ENCODE measurements around the gene CLDN9. TPM values are rescaled to one million over a fixed set of nuclear protein-coding genes. Genes with fewer than 3 reads are reported as not detected.
A peak's percentile ranks its signal among the peaks of the same experiment; 100 is the strongest.

Gene CLDN9
- total and polyA plus RNA-seq, 2 experiments from 2014 or later = 0.09 TPM; not detected in 1

DNA sequence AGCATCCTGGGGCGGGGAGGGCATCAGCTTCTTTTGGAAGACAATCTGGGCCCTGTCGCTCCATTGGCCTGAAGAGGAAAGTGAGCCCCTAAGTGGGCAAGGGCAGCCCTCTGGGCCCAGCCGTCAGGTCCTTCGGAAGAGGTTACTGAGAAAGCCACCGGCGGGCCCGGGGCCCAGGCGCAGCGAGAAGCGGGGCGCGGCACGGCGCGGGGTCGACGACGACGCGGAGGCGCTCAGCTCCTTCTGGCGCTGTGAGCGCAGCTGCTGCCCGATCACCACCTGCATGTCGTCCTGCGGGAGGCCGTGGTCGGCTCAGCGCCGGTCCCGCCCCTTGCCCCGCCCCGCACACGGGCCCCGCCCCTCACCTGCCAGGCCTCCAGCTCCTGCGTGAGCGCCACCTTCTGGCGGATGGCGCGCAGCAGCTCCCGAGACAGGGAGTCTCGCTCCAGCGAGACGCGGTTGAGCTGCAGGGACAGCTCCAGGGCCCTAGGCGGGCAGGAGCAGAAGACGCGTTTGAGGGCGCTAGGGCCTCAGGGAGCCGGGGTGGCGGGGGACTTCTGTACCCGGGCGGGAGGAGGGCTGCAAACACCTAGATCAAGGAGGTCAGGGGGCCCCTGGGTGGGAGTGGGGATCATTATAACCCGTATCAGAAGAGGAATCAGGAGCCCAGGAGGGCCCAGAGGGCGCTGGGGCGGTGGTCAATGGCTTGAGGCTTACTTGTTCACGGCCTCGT, 15.4 kb downstream of the CLDN9 start:
- WGBS, 2 experiments (ENCODE audit: low coverage in 1 of 2, low lambda C conversion rate in 2 of 2, missing lambda C conversion rate in 2 of 2) = 39 to 40% methylated on average over 38 to 55 of the region's 58 CpGs
- H3K27me3 ChIP-seq (replicated peaks; ENCODE audit: insufficient read depth) = 0 out of 2 replicates have a peak, but pooled peaks cover 2% of the 10 kb centered on the region
- H4K20me1 ChIP-seq (ENCODE audit: insufficient read depth) = no peaks in the 10 kb centered on the region
- TF ChIP-seq EZH2 (IDR thresholded peaks at IDR 0.05; ENCODE audit: insufficient read depth, poor library complexity, severe bottlenecking) = no peak
- TF ChIP-seq EZH2phosphoT487 (IDR thresholded peaks at IDR 0.05; ENCODE audit: insufficient read depth, low read depth) = no peak
- H3K36me3 ChIP-seq (ENCODE audit: low read depth) = no peaks in the 10 kb centered on the region; the same call in 1 of the 2 replicates
- no peaks in the 10 kb centered on the region for H3K9me2 ChIP-seq (ENCODE audit: insufficient read depth)
- peak; percentile 82 for DNase-seq
- H2AFZ ChIP-seq = no peak overlapping the region
- in situ Hi-C loops (cut with MboI) = no loop called here
- no peaks in the 10 kb centered on the region for H3K79me2 ChIP-seq (ENCODE audit: insufficient read depth)
- no peak overlapping the region for H3K27ac ChIP-seq
- no peak overlapping the region for H3K4me2 ChIP-seq (ENCODE audit: unreplicated experiment)
- H3K4me3 ChIP-seq = no peak overlapping the region
- peaks cover 8% of the 10 kb centered on the region; the same call in 1 of the 2 replicates for H3F3A ChIP-seq (ENCODE audit: insufficient read depth)
- H3K9me3 ChIP-seq (ENCODE audit: low read depth) = no peaks in the 10 kb centered on the region
- no peak overlapping the region for H3K9ac ChIP-seq
- peaks cover 1% of the 10 kb centered on the region for H3K4me1 ChIP-seq (ENCODE audit: insufficient read depth)

- Histone ChIP-seq H3K4me1 (ENCODE audit: insufficient read depth) (no peaks in the 10 kb centered on the region), H3K36me3 (ENCODE audit: low read depth) (no peaks in the 10 kb centered on the region; the same call in 1 of the 2 replicates), H3K4me2 (ENCODE audit: unreplicated experiment) (no peak overlapping the region), H3F3A (ENCODE audit: insufficient read depth) (0 out of 2 replicates have a peak, but pooled peaks cover 7% of the 10 kb centered on the region), H3K27ac (no peak overlapping the region), H3K9me3 (ENCODE audit: low read depth) (no peaks in the 10 kb centered on the region), H4K20me1 (ENCODE audit: insufficient read depth) (no peaks in the 10 kb centered on the region), H2AFZ (no peak overlapping the region), H3K79me2 (ENCODE audit: insufficient read depth) (no peaks in the 10 kb centered on the region), H3K4me3 (no peak overlapping the region), H3K9me2 (ENCODE audit: insufficient read depth) (no peaks in the 10 kb centered on the region), H3K9ac (peak overlapping the region; percentile 48; the same call in 1 of the 2 replicates), H3K27me3 (replicated peaks; ENCODE audit: insufficient read depth) (0 out of 2 replicates have a peak, but pooled peaks cover 7% of the 10 kb centered on the region)
- no peak for DNase-seq
- in situ Hi-C loops (cut with MboI) = no loop called here
- 34 to 36% methylated on average over 12 to 15 of the region's 15 CpGs for WGBS, 2 experiments (ENCODE audit: low coverage in 1 of 2, low lambda C conversion rate in 2 of 2, missing lambda C conversion rate in 2 of 2)
- TF ChIP-seq EZH2phosphoT487 (IDR thresholded peaks at IDR 0.05; ENCODE audit: insufficient read depth, low read depth) (no peak), EZH2 (IDR thresholded peaks at IDR 0.05; ENCODE audit: insufficient read depth, poor library complexity, severe bottlenecking) (no peak)
Measured at GRCh38 chr16:3028716-3029319, 16.1 kb downstream of the CLDN9 start.

DNA sequence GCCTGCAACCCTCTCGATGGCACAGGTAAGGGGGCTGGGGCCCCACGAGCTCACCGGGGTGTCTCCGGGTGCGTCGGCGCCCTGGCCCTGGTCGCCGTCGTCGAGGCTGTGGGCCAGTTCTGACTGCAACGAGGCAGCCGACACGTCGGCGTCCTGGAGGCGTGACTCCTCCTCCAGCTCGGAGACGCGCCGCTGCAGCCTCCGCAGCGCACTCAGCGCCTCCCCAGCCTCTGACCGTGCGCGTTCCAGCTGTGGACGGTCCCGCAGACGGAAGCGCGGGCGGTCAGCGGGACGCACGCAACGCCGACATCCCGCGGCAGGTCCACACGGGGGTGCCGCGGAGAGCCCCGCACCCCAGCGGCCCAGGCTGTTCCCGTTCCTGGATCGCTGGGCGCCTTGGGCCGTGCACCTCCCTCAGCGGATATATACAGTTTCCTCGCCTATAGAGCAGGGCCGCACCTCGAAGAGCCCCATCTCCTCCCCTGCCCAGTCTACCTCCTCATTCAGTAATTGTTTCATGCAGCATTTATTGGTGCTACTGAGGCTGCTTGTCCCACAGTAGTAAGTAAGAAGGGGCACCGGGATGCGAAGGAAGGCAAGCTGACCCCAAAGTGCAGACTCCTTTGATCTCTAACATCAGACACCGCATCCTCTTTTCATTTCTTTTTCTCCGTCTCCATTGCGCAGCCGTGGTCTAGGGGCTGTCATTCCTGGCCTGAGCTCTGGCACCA, 16.9 kb downstream of the CLDN9 start:
- no peaks in the 10 kb centered on the region for H3K9me3 ChIP-seq (ENCODE audit: low read depth)
- no peaks in the 10 kb centered on the region for H4K20me1 ChIP-seq (ENCODE audit: insufficient read depth)
- 12 to 16% methylated on average over 45 to 54 of the region's 59 CpGs for WGBS, 2 experiments (ENCODE audit: low coverage in 1 of 2, low lambda C conversion rate in 2 of 2, missing lambda C conversion rate in 2 of 2)
- H3K79me2 ChIP-seq (ENCODE audit: insufficient read depth) = no peaks in the 10 kb centered on the region
- H3K27me3 ChIP-seq (replicated peaks; ENCODE audit: insufficient read depth) = 0 out of 2 replicates have a peak, but pooled peaks cover 7% of the 10 kb centered on the region
- H3K4me2 ChIP-seq (ENCODE audit: unreplicated experiment) = peak overlapping the region; percentile 33
- DNase-seq = peak; percentile 84
- H3K9me2 ChIP-seq (ENCODE audit: insufficient read depth) = no peaks in the 10 kb centered on the region
- no peak overlapping the region for H3K27ac ChIP-seq
- H3K9ac ChIP-seq = peak overlapping the region; percentile 48; the same call in 1 of the 2 replicates
- H3F3A ChIP-seq (ENCODE audit: insufficient read depth) = 0 out of 2 replicates have a peak, but pooled peaks cover 7% of the 10 kb centered on the region
- H3K4me1 ChIP-seq (ENCODE audit: insufficient read depth) = no peaks in the 10 kb centered on the region
- in situ Hi-C loops (cut with MboI) = no loop called here
- no peaks in the 10 kb centered on the region; the same call in 1 of the 2 replicates for H3K36me3 ChIP-seq (ENCODE audit: low read depth)
- H2AFZ ChIP-seq = peak overlapping the region; percentile 57
- TF ChIP-seq EZH2 (IDR thresholded peaks at IDR 0.05; ENCODE audit: insufficient read depth, poor library complexity, severe bottlenecking) = no peak
- TF ChIP-seq EZH2phosphoT487 (IDR thresholded peaks at IDR 0.05; ENCODE audit: insufficient read depth, low read depth) = no peak
- peak overlapping the region; percentile 50 for H3K4me3 ChIP-seq

Measured in GM23248 (cell line).